ENCODE results near the gene LSP1. TPM values are rescaled to one million over a fixed set of nuclear protein-coding genes. Genes with fewer than 3 reads are reported as not detected.

Gene LSP1
- total RNA-seq, 2 experiments from 2014 or later = 232 to 303 TPM

DNA sequence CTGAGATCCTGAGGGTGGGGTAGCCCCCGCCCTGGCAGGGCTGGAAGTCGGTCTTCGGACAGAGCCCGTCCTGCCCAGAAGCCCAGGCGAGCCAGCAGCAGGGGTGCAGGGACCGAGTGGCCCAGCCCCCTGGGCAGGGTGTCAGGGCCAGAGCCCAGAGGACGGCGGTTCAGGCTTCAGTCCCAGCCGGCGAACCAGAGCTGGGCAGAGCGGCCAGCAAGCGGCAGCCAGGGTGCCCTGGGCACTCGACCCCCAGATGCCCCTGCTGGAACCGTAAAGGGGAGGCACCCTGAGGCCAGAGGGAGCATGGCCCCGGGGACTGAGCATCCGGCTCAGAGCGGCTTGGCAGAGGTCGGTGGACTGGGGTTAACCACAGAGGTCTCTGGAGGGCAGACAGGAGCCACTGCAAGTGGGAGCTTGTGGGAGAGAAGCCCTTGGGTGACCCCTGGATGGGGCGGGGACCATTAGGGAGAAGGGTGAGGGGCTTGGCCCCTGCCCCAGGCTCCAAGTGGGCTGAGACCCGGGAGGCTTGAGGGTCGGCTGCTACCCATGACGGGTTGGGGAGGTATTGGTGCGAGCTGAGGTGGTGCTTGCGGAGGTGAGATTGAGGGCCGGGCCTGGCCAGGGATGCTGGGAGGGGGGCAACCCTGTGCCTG is 15.9 kb downstream of the LSP1 start:
- no peaks in the 10 kb centered on the region; the same call in 1 of the 2 replicates for H4K20me1 ChIP-seq (ENCODE audit: insufficient read depth, low read length)
- no peaks in the 10 kb centered on the region for H3K9me3 ChIP-seq (ENCODE audit: low read length)
- H2AFZ ChIP-seq (ENCODE audit: low read length) = no peak overlapping the region
- 0 out of 2 replicates have a peak, but pooled peaks cover 8% of the 10 kb centered on the region for H3K36me3 ChIP-seq (ENCODE audit: insufficient read depth, low read length)
- H3K27ac ChIP-seq (ENCODE audit: low read depth, low read length, poor library complexity, severe bottlenecking) = no peak overlapping the region
- no peaks in the 10 kb centered on the region for H3K9me2 ChIP-seq (ENCODE audit: insufficient read depth, low read length)
- H3K4me1 ChIP-seq (ENCODE audit: insufficient read depth, low read length, poor library complexity, severe bottlenecking) = no peaks in the 10 kb centered on the region
- intact Hi-C loops (cut with micrococcal nuclease; ENCODE audit: unreplicated experiment) = no loop called here
- no peak overlapping the region for H3K4me3 ChIP-seq (ENCODE audit: low read depth, low read length, poor library complexity, severe bottlenecking)
- BruUV-seq (replicated peaks) = no TSS peak
- no peak for TF ChIP-seq CTCF (conservative IDR thresholded peaks at IDR 0.05; ENCODE audit: low read length)
- TF ChIP-seq EZH2phosphoT487 (IDR thresholded peaks at IDR 0.05; ENCODE audit: borderline replicate concordance, low read depth, low read length) = no peak
- H3K4me2 ChIP-seq (ENCODE audit: low read length) = no peak overlapping the region
- H3K79me2 ChIP-seq (ENCODE audit: insufficient read depth, low read depth, low read length) = no peaks in the 10 kb centered on the region
- DNase-seq (ENCODE audit: low spot score) = no peak
- CTCF ChIA-PET (ENCODE audit: unreplicated experiment) = no interaction called here
- POLR2A ChIA-PET = no interaction called here

GRCh38 chr11:1869427-1870325 is 16.8 kb downstream of the LSP1 start:
- no peaks in the 10 kb centered on the region for H3K79me2 ChIP-seq (ENCODE audit: insufficient read depth, low read depth, low read length)
- no peak for DNase-seq (ENCODE audit: low spot score)
- 0 out of 2 replicates have a peak, but pooled peaks cover 8% of the 10 kb centered on the region for H3K36me3 ChIP-seq (ENCODE audit: insufficient read depth, low read length)
- no TSS peak for BruUV-seq (replicated peaks)
- CTCF ChIA-PET (ENCODE audit: unreplicated experiment) = interaction anchor here (0.5 kb wide), 1 partner anchor 209 kb away, joined by 4 read pairs; no protein-coding TSS in a partner anchor
- H3K27ac ChIP-seq (ENCODE audit: low read depth, low read length, poor library complexity, severe bottlenecking) = no peak overlapping the region
- H3K4me3 ChIP-seq (ENCODE audit: low read depth, low read length, poor library complexity, severe bottlenecking) = no peak overlapping the region
- H3K4me1 ChIP-seq (ENCODE audit: insufficient read depth, low read length, poor library complexity, severe bottlenecking) = no peaks in the 10 kb centered on the region
- no peaks in the 10 kb centered on the region for H3K9me2 ChIP-seq (ENCODE audit: insufficient read depth, low read length)
- TF ChIP-seq EZH2phosphoT487 (IDR thresholded peaks at IDR 0.05; ENCODE audit: borderline replicate concordance, low read depth, low read length) (no peak), CTCF (conservative IDR thresholded peaks at IDR 0.05; ENCODE audit: low read length) (no peak)
- H3K9me3 ChIP-seq (ENCODE audit: low read length) = no peaks in the 10 kb centered on the region
- H4K20me1 ChIP-seq (ENCODE audit: insufficient read depth, low read length) = no peaks in the 10 kb centered on the region; the same call in 1 of the 2 replicates
- POLR2A ChIA-PET = no interaction called here
- H2AFZ ChIP-seq (ENCODE audit: low read length) = no peak overlapping the region
- intact Hi-C loops (cut with micrococcal nuclease; ENCODE audit: unreplicated experiment) = no loop called here
- H3K4me2 ChIP-seq (ENCODE audit: low read length) = no peak overlapping the region
